Neural cell (in vitro differentiated cells): ENCODE data around the gene MAST4. TPM values are rescaled to one million over a fixed set of nuclear protein-coding genes. Genes with fewer than 3 reads are reported as not detected.

ENCODE experiments used
- H2AFZ ChIP-seq: fragments of 200-600, 300-800 bp; sonication (generic), shearing (Covaris generic); 2 replicates; pipeline ENCODE4 v1.6.0; 2014; ENCODE audit warnings: low read depth, mild to moderate bottlenecking, antibody characterized with exemption, low read length, moderate library complexity
- H3F3A ChIP-seq: fragments of 200-600 bp; shearing (Covaris generic); 2 replicates; pipeline ENCODE4 v1.6.1; 2016; ENCODE audit warnings: mild to moderate bottlenecking, moderate library complexity, mixed read lengths, antibody characterized with exemption, low read length; ENCODE audit not compliant: insufficient read depth, poor library complexity, severe bottlenecking
- H3K27ac ChIP-seq: fragments of 200-600, 300-800 bp; sonication (generic), shearing (Covaris generic); 2 replicates; pipeline ENCODE4 v1.5.1; 2014; ENCODE audit warnings: mild to moderate bottlenecking, low read length, moderate library complexity
- H3K27me3 ChIP-seq: fragments of 300-800, 200-600 bp; sonication (generic), shearing (Covaris generic); 2 replicates; pipeline ENCODE4 v1.6.0; 2014; ENCODE audit warnings: mild to moderate bottlenecking, low read depth, low read length, moderate library complexity; ENCODE audit not compliant: insufficient read depth
- H3K36me3 ChIP-seq: fragments of 300-800, 200-600 bp; sonication (generic), shearing (Covaris generic); 2 replicates; pipeline ENCODE4 v1.5.1; 2014; ENCODE audit warnings: mild to moderate bottlenecking, antibody characterized with exemption, low read length, moderate library complexity; ENCODE audit not compliant: insufficient read depth
- H3K4me2 ChIP-seq: fragments of 300-800, 200-600 bp; sonication (generic), shearing (Covaris generic); 2 replicates; pipeline ENCODE4 v1.6.0; 2014; ENCODE audit warnings: mild to moderate bottlenecking, low read length
- H3K4me3 ChIP-seq: fragments of 300-800, 200-600 bp; sonication (generic), shearing (Covaris generic); 2 replicates; pipeline ENCODE4 v1.5.1; 2014; ENCODE audit warnings: mild to moderate bottlenecking, low read length, moderate library complexity
- H3K79me2 ChIP-seq: fragments of 200-600 bp; shearing (Covaris generic); replicated peaks from 2 replicates; pipeline ENCODE4 v1.6.0; 2014; ENCODE audit warnings: mild to moderate bottlenecking, low read length, moderate library complexity; ENCODE audit not compliant: insufficient read depth
- H3K9ac ChIP-seq: fragments of 300-800, 200-600 bp; sonication (generic), shearing (Covaris generic); 2 replicates; pipeline ENCODE4 v1.6.1; 2016; ENCODE audit warnings: mild to moderate bottlenecking, low read length, mixed read lengths
- H3K9me2 ChIP-seq: fragments of 200-600 bp; shearing (Covaris generic); 2 replicates; pipeline ENCODE4 v1.6.1; 2016; ENCODE audit warnings: mild to moderate bottlenecking, low read length, mixed read lengths; ENCODE audit not compliant: insufficient read depth
- H3K9me3 ChIP-seq: fragments of 200-600, 300-800 bp; sonication (generic), shearing (Covaris generic); 2 replicates; pipeline ENCODE4 v1.6.1; 2016; ENCODE audit warnings: mild to moderate bottlenecking, mixed run types, low read length, moderate library complexity, mixed read lengths
- H4K20me1 ChIP-seq: fragments of 200-600 bp; shearing (Covaris generic); 2 replicates; pipeline ENCODE4 v1.6.1; 2016; ENCODE audit warnings: mild to moderate bottlenecking, mixed run types; ENCODE audit not compliant: insufficient read depth
- EP300 ChIP-seq: fragments of 450-650 bp; conservative IDR thresholded peaks from 2 replicates; pipeline ENCODE4 v1.6.1; 2014; ENCODE audit warnings: antibody characterized with exemption, mild to moderate bottlenecking, moderate library complexity; ENCODE audit not compliant: poor library complexity, severe bottlenecking
- EZH2 ChIP-seq: fragments of 200-600, 300-800 bp; shearing (Covaris generic), sonication (generic); IDR thresholded peaks from 2 replicates; pipeline ENCODE4 v1.6.1; 2014; ENCODE audit warnings: antibody characterized with exemption, low read length, borderline replicate concordance, mild to moderate bottlenecking; ENCODE audit not compliant: insufficient read depth, poor library complexity, severe bottlenecking
- MXI1 ChIP-seq: fragments of 450-650 bp; conservative IDR thresholded peaks from 2 replicates; pipeline ENCODE4 v1.6.1; 2014; ENCODE audit warnings: antibody characterized with exemption, mild to moderate bottlenecking; ENCODE audit not compliant: poor library complexity, severe bottlenecking
- POLR2AphosphoS5 ChIP-seq: IDR thresholded peaks from 2 replicates; pipeline ENCODE4 v1.6.1; 2012
- RAD21 ChIP-seq: fragments of 450-650 bp; conservative IDR thresholded peaks from 2 replicates; pipeline ENCODE4 v1.6.1; 2014; ENCODE audit warnings: antibody characterized with exemption, mild to moderate bottlenecking, moderate library complexity
- REST ChIP-seq: IDR thresholded peaks from 2 replicates; pipeline ENCODE4 v1.6.1; 2012; ENCODE audit warnings: borderline replicate concordance
- SMC3 ChIP-seq: fragments of 450-650 bp; conservative IDR thresholded peaks from 2 replicates; pipeline ENCODE4 v1.6.1; 2014; ENCODE audit warnings: antibody characterized with exemption, mild to moderate bottlenecking, moderate library complexity; ENCODE audit not compliant: poor library complexity
- TAF1 ChIP-seq: IDR thresholded peaks from 2 replicates; pipeline ENCODE4 v1.6.1; 2012; ENCODE audit warnings: low read depth
- polyA plus RNA-seq: library from polyadenylated mRNA; depleted of rRNA; stranded (reverse); fragments of >200 nt; gene quantifications from 2 replicates; pipeline ENCODE4 v1.2.3, GENCODE V29; 2014
- TF ChIP-seq, protein P1 (sequence below): fragments of 450-650 bp; IDR thresholded peaks from 2 replicates; pipeline ENCODE4 v1.5.1; 2014; ENCODE audit warnings: antibody characterized with exemption, mild to moderate bottlenecking, moderate library complexity; ENCODE audit not compliant: poor library complexity, severe bottlenecking

Gene MAST4
- polyA plus RNA-seq, 1 donor from 2014 or later = 2.3 TPM

DNA sequence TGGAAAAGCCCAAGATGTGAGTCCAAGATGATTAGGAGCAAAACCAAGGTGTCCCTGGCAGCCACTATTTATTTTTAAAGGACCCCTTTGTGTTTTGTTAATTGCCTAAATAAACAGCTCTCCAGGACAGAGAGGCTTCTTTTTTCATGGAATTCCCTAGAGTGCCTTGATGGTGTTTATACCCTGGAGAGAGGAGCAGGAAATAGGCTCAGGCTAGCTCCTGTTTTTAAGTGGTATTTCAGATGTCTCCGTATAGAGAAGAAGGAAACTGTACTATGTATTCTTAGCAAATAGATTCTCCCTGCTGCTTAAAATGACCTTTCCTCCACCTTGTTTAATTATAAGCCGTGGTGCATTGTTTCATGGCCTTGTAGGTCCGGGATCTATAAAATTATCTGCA, 308.0 kb downstream of the MAST4 start:
- Histone ChIP-seq H3K9ac (no peak overlapping the region), H3F3A (no peaks in the 10 kb centered on the region), H3K4me2 (no peak overlapping the region), H3K9me2 (no peaks in the 10 kb centered on the region), H3K27ac (no peak overlapping the region), H3K79me2 (no peaks in the 10 kb centered on the region), H4K20me1 (no peaks in the 10 kb centered on the region), H3K27me3 (no peaks in the 10 kb centered on the region), H3K4me3 (no peak overlapping the region), H2AFZ (no peak overlapping the region), H3K36me3 (no peaks in the 10 kb centered on the region), H3K9me3 (no peaks in the 10 kb centered on the region)
- no peak for TF ChIP-seq MXI1
- no peak for TF ChIP-seq SMC3
- TF ChIP-seq, protein P1, sequence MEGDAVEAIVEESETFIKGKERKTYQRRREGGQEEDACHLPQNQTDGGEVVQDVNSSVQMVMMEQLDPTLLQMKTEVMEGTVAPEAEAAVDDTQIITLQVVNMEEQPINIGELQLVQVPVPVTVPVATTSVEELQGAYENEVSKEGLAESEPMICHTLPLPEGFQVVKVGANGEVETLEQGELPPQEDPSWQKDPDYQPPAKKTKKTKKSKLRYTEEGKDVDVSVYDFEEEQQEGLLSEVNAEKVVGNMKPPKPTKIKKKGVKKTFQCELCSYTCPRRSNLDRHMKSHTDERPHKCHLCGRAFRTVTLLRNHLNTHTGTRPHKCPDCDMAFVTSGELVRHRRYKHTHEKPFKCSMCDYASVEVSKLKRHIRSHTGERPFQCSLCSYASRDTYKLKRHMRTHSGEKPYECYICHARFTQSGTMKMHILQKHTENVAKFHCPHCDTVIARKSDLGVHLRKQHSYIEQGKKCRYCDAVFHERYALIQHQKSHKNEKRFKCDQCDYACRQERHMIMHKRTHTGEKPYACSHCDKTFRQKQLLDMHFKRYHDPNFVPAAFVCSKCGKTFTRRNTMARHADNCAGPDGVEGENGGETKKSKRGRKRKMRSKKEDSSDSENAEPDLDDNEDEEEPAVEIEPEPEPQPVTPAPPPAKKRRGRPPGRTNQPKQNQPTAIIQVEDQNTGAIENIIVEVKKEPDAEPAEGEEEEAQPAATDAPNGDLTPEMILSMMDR = no peak
- no peak for TF ChIP-seq EP300
- no peak for TF ChIP-seq RAD21
- TF ChIP-seq EZH2 = no peak
- TF ChIP-seq REST = no peak
- no peak for TF ChIP-seq TAF1
- no peak for TF ChIP-seq POLR2AphosphoS5

- no peaks in the 10 kb centered on the region for H3K9me3 ChIP-seq
- no peak overlapping the region for H3K9ac ChIP-seq
- H2AFZ ChIP-seq = no peak overlapping the region
- H3K79me2 ChIP-seq = no peaks in the 10 kb centered on the region
- H4K20me1 ChIP-seq = no peaks in the 10 kb centered on the region
- no peaks in the 10 kb centered on the region for H3K36me3 ChIP-seq
- H3F3A ChIP-seq = no peaks in the 10 kb centered on the region
- H3K9me2 ChIP-seq = no peaks in the 10 kb centered on the region
- no peak for TF ChIP-seq TAF1
- H3K4me2 ChIP-seq = no peak overlapping the region
- no peak overlapping the region for H3K4me3 ChIP-seq
- no peaks in the 10 kb centered on the region for H3K27me3 ChIP-seq
- H3K27ac ChIP-seq = no peak overlapping the region
These were observed 309.8 kb downstream of the MAST4 start for GRCh38 chr5:66906021-66906420.

DNA sequence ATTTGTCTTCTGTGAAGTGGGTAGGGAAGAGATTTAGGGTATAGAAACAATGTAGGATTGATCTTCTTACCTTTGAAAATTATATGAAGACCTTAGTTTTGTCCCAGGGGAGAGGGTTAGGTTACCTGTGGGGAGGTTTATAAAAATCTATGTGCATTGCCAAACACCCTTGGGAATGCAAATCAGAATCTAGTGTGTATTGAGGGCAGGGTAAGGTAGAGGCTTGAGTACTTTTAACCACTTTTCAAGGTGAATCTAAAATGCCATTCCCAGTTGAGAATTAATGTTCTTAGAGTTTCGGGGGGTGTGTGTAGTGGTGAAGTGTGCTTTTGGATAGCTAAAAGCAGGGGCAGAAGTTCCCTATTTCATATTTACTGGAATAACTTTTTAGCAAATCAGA, 312.0 kb downstream of the MAST4 start:
- no peaks in the 10 kb centered on the region for H3K9me3 ChIP-seq
- TF ChIP-seq, protein P1 = no peak
- no peak for TF ChIP-seq EZH2
- no peak for TF ChIP-seq MXI1
- no peak for TF ChIP-seq TAF1
- no peak for TF ChIP-seq RAD21
- TF ChIP-seq REST = no peak
- no peak for TF ChIP-seq SMC3
- TF ChIP-seq EP300 = no peak
- no peak for TF ChIP-seq POLR2AphosphoS5
- no peaks in the 10 kb centered on the region for H3K36me3 ChIP-seq
- H2AFZ ChIP-seq = no peak overlapping the region
- H3K4me2 ChIP-seq = no peak overlapping the region
- no peaks in the 10 kb centered on the region for H3F3A ChIP-seq
- no peaks in the 10 kb centered on the region for H3K9me2 ChIP-seq
- H4K20me1 ChIP-seq = no peaks in the 10 kb centered on the region
- H3K27me3 ChIP-seq = no peaks in the 10 kb centered on the region
- H3K4me3 ChIP-seq = no peak overlapping the region
- no peak overlapping the region for H3K27ac ChIP-seq
- H3K9ac ChIP-seq = no peak overlapping the region
- H3K79me2 ChIP-seq = no peaks in the 10 kb centered on the region
